HUES64 (cell line): ENCODE measurements around the gene ACTG1.

Source experiments
- H3K27ac ChIP-seq: 2 replicates; pipeline ENCODE4 v1.7.0; 2013; ENCODE audit warnings: low read depth, low read length, inconsistent platforms
- H3K27me3 ChIP-seq: 2 replicates; pipeline ENCODE4 v1.6.1; 2013; ENCODE audit warnings: mild to moderate bottlenecking, low read length; ENCODE audit not compliant: insufficient read depth
- H3K36me3 ChIP-seq: 2 replicates; pipeline ENCODE4 v1.6.1; 2013; ENCODE audit warnings: mild to moderate bottlenecking, low read length; ENCODE audit not compliant: insufficient read depth
- H3K4me1 ChIP-seq: 2 replicates; pipeline ENCODE4 v1.6.1; 2013; ENCODE audit warnings: mild to moderate bottlenecking, low read length, moderate library complexity; ENCODE audit not compliant: insufficient read depth
- H3K4me3 ChIP-seq: 2 replicates; pipeline ENCODE4 v1.5.1; 2013; ENCODE audit warnings: mild to moderate bottlenecking, low read length, moderate library complexity
- H3K9ac ChIP-seq: 2 replicates; pipeline ENCODE4 v1.6.1; 2013; ENCODE audit warnings: mild to moderate bottlenecking, low read depth, low read length
- H3K9me3 ChIP-seq: 2 replicates; pipeline ENCODE4 v1.6.1; 2013; ENCODE audit warnings: low read depth, low read length; ENCODE audit not compliant: insufficient read depth
- WGBS: fragments of 150-250, 120-280 bp; methylation state at CpG from one replicate; pipeline ENCODE4 v1.1.7; 2013; ENCODE audit warnings: missing lambda C conversion rate; 5-methylcytosine and 5-hydroxymethylcytosine counted together

The ACTG1 gene

DNA sequence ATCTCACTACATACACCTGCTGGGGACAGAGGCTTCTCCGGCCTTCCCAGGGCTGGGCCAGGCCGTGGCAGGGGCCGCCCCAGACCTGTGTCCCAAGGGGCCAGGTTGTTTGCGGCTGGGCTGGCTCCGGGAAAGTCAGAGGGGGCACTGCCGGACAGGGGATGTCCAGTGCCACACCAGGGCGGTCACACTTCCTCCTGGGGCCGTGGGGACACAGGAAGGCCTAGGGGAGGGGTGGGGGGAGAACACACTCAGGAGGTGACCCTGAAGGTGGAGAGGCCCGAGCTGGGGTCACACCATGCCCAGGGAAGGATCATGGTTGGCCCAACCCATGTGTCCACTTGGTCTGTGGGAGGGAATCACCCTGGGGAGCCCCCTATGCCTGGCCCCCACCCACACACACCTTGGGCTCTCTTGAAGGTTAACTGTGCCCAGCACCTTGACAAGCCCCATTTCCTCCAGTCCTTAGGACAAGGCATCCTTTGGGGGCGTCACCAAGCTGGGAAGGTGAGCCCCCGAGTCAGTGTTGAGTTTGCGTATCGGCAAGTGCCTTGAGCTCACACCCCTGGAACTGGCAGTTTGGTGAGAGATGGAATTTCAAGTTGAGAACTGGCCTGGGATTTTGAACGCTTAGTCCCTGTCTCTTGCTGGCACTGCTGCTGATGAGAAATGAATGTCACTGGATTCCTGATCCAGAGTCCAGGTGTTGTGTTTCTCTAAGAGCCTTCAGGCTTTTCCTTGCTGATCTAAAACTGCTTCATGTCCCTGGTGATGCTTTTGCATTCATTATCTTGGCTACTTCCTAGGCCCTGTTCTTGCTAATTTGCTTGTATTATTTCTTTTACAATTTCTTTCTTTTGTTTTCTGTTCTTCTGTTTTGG is 7.7 kb upstream of the ACTG1 start:
- Histone ChIP-seq H3K9me3 (no peaks in the 10 kb centered on the region), H3K4me1 (peaks cover 28% of the 10 kb centered on the region; the same call in 1 of the 2 replicates), H3K27ac (no peak overlapping the region), H3K36me3 (0 out of 2 replicates have a peak, but pooled peaks cover 3% of the 10 kb centered on the region), H3K4me3 (peak overlapping the region; percentile 58), H3K27me3 (peaks cover 42% of the 10 kb centered on the region), H3K9ac (no peak overlapping the region; the same call in 1 of the 2 replicates)
- 73% methylated on average over 14 of the region's 14 CpGs for WGBS

GRCh38 chr17:81519284-81520020 is 6.9 kb upstream of the ACTG1 start:
- H3K9me3 ChIP-seq = no peaks in the 10 kb centered on the region
- 2% methylated on average over 59 of the region's 61 CpGs for WGBS
- H3K36me3 ChIP-seq = 0 out of 2 replicates have a peak, but pooled peaks cover 3% of the 10 kb centered on the region
- H3K4me1 ChIP-seq = peaks cover 28% of the 10 kb centered on the region; the same call in 1 of the 2 replicates
- H3K4me3 ChIP-seq = peak overlapping the region; percentile 58
- peaks cover 42% of the 10 kb centered on the region for H3K27me3 ChIP-seq
- H3K27ac ChIP-seq = no peak overlapping the region
- H3K9ac ChIP-seq = peak overlapping the region; percentile 73

DNA sequence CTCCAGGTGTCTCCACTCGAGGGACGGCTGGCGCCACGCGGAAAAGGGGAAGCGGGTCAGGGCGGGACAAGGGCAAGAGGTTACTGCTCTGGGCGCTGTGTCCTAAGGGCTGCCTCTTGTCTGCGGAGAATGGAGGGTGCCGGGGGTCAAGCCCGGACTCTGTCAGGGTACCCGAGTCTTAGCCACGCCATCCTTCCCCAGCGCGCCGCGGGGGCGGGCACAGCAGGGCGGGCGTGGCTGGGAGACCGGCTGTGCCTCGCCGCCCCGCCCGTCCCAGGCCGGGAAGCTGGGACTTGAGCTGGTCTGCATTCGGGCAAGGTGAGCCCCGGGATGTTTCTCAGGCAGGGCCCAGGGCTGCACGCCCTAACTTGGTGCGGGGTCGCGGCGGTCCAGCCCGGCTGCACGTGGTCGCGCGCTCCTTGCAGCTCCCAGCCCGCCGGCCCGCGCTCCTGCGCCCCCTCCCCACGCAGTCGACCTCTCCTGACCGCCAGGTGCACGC is 6.2 kb upstream of the ACTG1 start:
- Histone ChIP-seq H3K9ac (peak overlapping the region; percentile 73), H3K27me3 (peaks cover 42% of the 10 kb centered on the region), H3K4me1 (peaks cover 28% of the 10 kb centered on the region; the same call in 1 of the 2 replicates), H3K9me3 (no peaks in the 10 kb centered on the region), H3K4me3 (peak overlapping the region; percentile 58), H3K27ac (no peak overlapping the region; the same call in 1 of the 2 replicates), H3K36me3 (0 out of 2 replicates have a peak, but pooled peaks cover 3% of the 10 kb centered on the region)
- WGBS = 1% methylated on average over 47 of the region's 47 CpGs

GRCh38 chr17:81518113-81518784 is 5.7 kb upstream of the ACTG1 start:
- H3K9me3 ChIP-seq = no peaks in the 10 kb centered on the region
- WGBS = 11% methylated on average over 24 of the region's 24 CpGs
- no peak overlapping the region; the same call in 1 of the 2 replicates for H3K27ac ChIP-seq
- 0 out of 2 replicates have a peak, but pooled peaks cover 3% of the 10 kb centered on the region for H3K36me3 ChIP-seq
- peaks cover 42% of the 10 kb centered on the region for H3K27me3 ChIP-seq
- peak overlapping the region; percentile 73; the same call in 1 of the 2 replicates for H3K9ac ChIP-seq
- H3K4me1 ChIP-seq = peaks cover 25% of the 10 kb centered on the region; the same call in 1 of the 2 replicates
- H3K4me3 ChIP-seq = peak overlapping the region; percentile 58

- H3K27me3 ChIP-seq = peaks cover 41% of the 10 kb centered on the region
- no peaks in the 10 kb centered on the region for H3K9me3 ChIP-seq
- H3K27ac ChIP-seq = no peak overlapping the region
- 32% methylated on average over 22 of the region's 24 CpGs for WGBS
- 0 out of 2 replicates have a peak, but pooled peaks cover 3% of the 10 kb centered on the region for H3K36me3 ChIP-seq
- peak overlapping the region; percentile 15; the same call in 1 of the 2 replicates for H3K4me3 ChIP-seq
- peaks cover 25% of the 10 kb centered on the region; the same call in 1 of the 2 replicates for H3K4me1 ChIP-seq
- H3K9ac ChIP-seq = no peak overlapping the region
These were observed 4.9 kb upstream of the ACTG1 start for GRCh38 chr17:81517339-81518112.

- 83% methylated on average over 9 of the region's 9 CpGs for whole genome bisulfite sequencing
These were observed 4.4 kb upstream of the ACTG1 start for GRCh38 chr17:81517009-81517338.

GRCh38 chr17:81516439-81516838 is 3.8 kb upstream of the ACTG1 start:
- 88% methylated on average over 4 of the region's 4 CpGs for WGBS
- Histone ChIP-seq H3K36me3 (peaks cover 11% of the 10 kb centered on the region), H3K9me3 (no peaks in the 10 kb centered on the region), H3K4me1 (peaks cover 25% of the 10 kb centered on the region; the same call in 1 of the 2 replicates), H3K4me3 (peak overlapping the region; percentile 98), H3K27me3 (peaks cover 32% of the 10 kb centered on the region), H3K9ac (no peak overlapping the region; the same call in 1 of the 2 replicates), H3K27ac (no peak overlapping the region)

More at GRCh38 chr17:81517009-81517338, 4.4 kb upstream of the ACTG1 start:
- Histone ChIP-seq H3K9me3 (no peaks in the 10 kb centered on the region), H3K4me1 (peaks cover 25% of the 10 kb centered on the region; the same call in 1 of the 2 replicates), H3K27ac (no peak overlapping the region), H3K27me3 (peaks cover 36% of the 10 kb centered on the region), H3K9ac (no peak overlapping the region), H3K36me3 (peaks cover 6% of the 10 kb centered on the region), H3K4me3 (no peak overlapping the region)

- WGBS = 59% methylated on average over 19 of the region's 19 CpGs
These were observed 3.0 kb upstream of the ACTG1 start for GRCh38 chr17:81515530-81516041.

GRCh38 chr17:81514739-81515529 is 2.3 kb upstream of the ACTG1 start:
- H3K9ac ChIP-seq = peak overlapping the region; percentile 96
- peaks cover 20% of the 10 kb centered on the region for H3K27me3 ChIP-seq
- H3K9me3 ChIP-seq = no peaks in the 10 kb centered on the region
- peak overlapping the region; percentile 99 for H3K27ac ChIP-seq
- H3K4me3 ChIP-seq = peak overlapping the region; percentile 98
- under 1% methylated on average over 82 of the region's 82 CpGs for WGBS
- H3K36me3 ChIP-seq = peaks cover 27% of the 10 kb centered on the region
- H3K4me1 ChIP-seq = peaks cover 19% of the 10 kb centered on the region; the same call in 1 of the 2 replicates

More at GRCh38 chr17:81515530-81516041, 3.0 kb upstream of the ACTG1 start:
- peak overlapping the region; percentile 98 for H3K4me3 ChIP-seq
- H3K9me3 ChIP-seq = no peaks in the 10 kb centered on the region
- H3K36me3 ChIP-seq = peaks cover 20% of the 10 kb centered on the region
- peaks cover 27% of the 10 kb centered on the region for H3K27me3 ChIP-seq
- H3K4me1 ChIP-seq = peaks cover 25% of the 10 kb centered on the region; the same call in 1 of the 2 replicates
- H3K9ac ChIP-seq = peak overlapping the region; percentile 87
- H3K27ac ChIP-seq = peak overlapping the region; percentile 99
